Right lobe of liver (tissue), 4 donors: ENCODE measurements around the gene CYP11A1.

ENCODE experiments used
- POLR2A ChIP-seq: fragments of 450-650 bp; IDR thresholded peaks from one replicate; pipeline ENCODE4 v1.6.1; 2017; ENCODE audit warnings: antibody characterized with exemption, mild to moderate bottlenecking
- TF ChIP-seq, protein P1 (sequence below), 4 donors: fragments of 200-600 bp in 3 of 4; fragments of 450-650 bp in 1 of 4; IDR thresholded peaks; one replicate each; pipeline versions ENCODE4 v1.5.1 to v1.8.0; 2016 to 2022; ENCODE audit warnings: antibody characterized with exemption in 4 of 4, mild to moderate bottlenecking in 2 of 4
- donor health status: DM: no; HTN: no; CAD: no.
- donor health status: DM: no; HTN: no; CAD: no.
- donor health status: DM: no; HTN: yes; CAD: no.

DNA sequence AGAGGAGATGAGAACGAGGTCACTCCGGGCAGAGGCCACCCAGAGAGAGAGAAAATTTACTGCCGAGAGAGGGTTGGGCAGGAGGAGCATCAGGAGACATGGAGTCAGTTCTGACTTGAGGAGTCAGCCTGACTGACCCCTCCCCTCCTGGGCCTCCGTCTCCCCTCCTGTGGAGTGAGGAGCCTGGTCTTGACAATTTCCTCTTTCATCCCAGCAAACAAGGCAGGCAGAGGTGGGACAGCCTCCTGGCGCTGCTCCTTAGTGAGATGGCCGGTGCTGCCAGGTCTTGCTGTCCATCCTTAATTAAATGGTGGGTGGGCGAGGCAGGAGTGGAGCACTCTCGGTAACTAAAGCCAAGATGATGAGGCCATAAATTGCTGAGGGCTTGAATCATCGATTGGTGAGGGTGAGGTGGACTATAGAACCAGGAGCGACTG, 60.6 kb downstream of the CYP11A1 start:
- TF ChIP-seq, protein P1, sequence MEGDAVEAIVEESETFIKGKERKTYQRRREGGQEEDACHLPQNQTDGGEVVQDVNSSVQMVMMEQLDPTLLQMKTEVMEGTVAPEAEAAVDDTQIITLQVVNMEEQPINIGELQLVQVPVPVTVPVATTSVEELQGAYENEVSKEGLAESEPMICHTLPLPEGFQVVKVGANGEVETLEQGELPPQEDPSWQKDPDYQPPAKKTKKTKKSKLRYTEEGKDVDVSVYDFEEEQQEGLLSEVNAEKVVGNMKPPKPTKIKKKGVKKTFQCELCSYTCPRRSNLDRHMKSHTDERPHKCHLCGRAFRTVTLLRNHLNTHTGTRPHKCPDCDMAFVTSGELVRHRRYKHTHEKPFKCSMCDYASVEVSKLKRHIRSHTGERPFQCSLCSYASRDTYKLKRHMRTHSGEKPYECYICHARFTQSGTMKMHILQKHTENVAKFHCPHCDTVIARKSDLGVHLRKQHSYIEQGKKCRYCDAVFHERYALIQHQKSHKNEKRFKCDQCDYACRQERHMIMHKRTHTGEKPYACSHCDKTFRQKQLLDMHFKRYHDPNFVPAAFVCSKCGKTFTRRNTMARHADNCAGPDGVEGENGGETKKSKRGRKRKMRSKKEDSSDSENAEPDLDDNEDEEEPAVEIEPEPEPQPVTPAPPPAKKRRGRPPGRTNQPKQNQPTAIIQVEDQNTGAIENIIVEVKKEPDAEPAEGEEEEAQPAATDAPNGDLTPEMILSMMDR (IDR thresholded peaks at IDR 0.05), result no peak
- TF ChIP-seq POLR2A, result no peak
